ENCODE results near the gene COP1.
"Not testable (repeated sequence)": the region's sequence is repeated elsewhere in the genome, so short reads cannot be mapped to it uniquely, and the experiment has no call there.

The COP1 gene

DNA sequence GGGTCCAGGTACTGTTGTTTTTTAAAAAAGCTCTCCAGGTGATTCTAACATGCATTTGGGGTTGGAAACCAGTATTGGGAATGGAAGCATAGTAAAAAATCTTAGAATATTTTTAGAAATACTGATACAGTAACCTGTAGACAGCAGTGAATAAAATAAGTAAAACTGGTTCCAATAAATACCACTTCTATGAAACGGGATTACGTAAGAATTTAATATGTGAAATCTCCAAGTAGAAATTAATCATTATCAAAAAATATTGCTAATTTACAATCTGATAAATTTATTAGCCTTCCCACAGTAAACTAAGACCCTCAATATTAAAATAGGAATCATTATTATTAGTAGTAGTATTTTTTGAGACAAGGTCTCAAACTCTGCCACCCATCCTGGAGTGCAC lies 177.5 kb downstream of the COP1 start:
- H3K4me1 ChIP-seq (ENCODE audit: control insufficient read depth in 1 of 2, insufficient read depth in 2 of 2, low read length in 2 of 2): peaks cover 0 to 5% of the 10 kb centered on the region in 2 donors
- H3K4me3 ChIP-seq (ENCODE audit: low read depth in 1 of 2, low read length in 2 of 2): no peak overlapping the region
- no peaks in the 10 kb centered on the region for H3K27me3 ChIP-seq (ENCODE audit: control insufficient read depth in 1 of 2, insufficient read depth in 2 of 2, low read length in 2 of 2)
- H3K27ac ChIP-seq (ENCODE audit: low read depth, low read length): no peak overlapping the region
- H3K9me3 ChIP-seq (ENCODE audit: control insufficient read depth in 1 of 2, low read length in 2 of 2): no peaks in the 10 kb centered on the region
- peaks cover 0 to 11% of the 10 kb centered on the region in 2 donors for H3K36me3 ChIP-seq (ENCODE audit: control insufficient read depth in 1 of 2, insufficient read depth in 2 of 2, low read length in 2 of 2)
- H3K9ac ChIP-seq (ENCODE audit: low read depth in 1 of 2, low read length in 2 of 2): no peak overlapping the region

- Histone ChIP-seq H3K9ac (ENCODE audit: low read depth in 1 of 2, low read length in 2 of 2) (no peak overlapping the region), H3K9me3 (ENCODE audit: control insufficient read depth in 1 of 2, low read length in 2 of 2) (no peaks in the 10 kb centered on the region), H3K27me3 (ENCODE audit: control insufficient read depth in 1 of 2, insufficient read depth in 2 of 2, low read length in 2 of 2) (no peaks in the 10 kb centered on the region), H3K36me3 (ENCODE audit: control insufficient read depth in 1 of 2, insufficient read depth in 2 of 2, low read length in 2 of 2) (peaks cover 0 to 8% of the 10 kb centered on the region in 2 donors), H3K27ac (ENCODE audit: low read depth, low read length) (no peak overlapping the region), H3K4me3 (ENCODE audit: low read depth in 1 of 2, low read length in 2 of 2) (no peak overlapping the region), H3K4me1 (ENCODE audit: control insufficient read depth in 1 of 2, insufficient read depth in 2 of 2, low read length in 2 of 2) (peaks cover 0 to 3% of the 10 kb centered on the region in 2 donors)
Observed at GRCh38 chr1:176029155-176029554, 177.9 kb downstream of the COP1 start.

- H3K36me3 ChIP-seq (ENCODE audit: control insufficient read depth in 1 of 2, insufficient read depth in 2 of 2, low read length in 2 of 2): not testable (repeated sequence)
Observed at GRCh38 chr1:176027934-176028333, 179.2 kb downstream of the COP1 start.

DNA sequence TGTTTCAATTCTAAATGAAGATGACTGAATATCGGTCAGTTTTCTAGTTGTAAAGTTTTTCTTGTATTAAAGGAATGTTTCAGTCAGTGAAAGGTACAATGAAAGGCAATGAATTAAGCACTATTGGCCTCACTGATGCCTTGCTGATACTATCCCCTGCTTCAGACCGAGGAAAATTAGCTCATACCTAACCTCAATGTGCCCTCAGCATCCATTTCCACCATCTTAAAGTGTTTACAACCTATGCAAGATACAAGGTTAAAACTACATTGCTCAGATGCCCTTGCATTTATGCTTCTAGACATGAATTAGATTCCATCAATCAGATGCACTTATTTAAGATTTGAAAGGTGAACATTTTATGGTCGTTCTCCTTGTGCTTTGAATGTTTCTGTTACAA lies 184.5 kb downstream of the COP1 start:
- no peaks in the 10 kb centered on the region for H3K27me3 ChIP-seq (ENCODE audit: control insufficient read depth in 1 of 2, insufficient read depth in 2 of 2, low read length in 2 of 2)
- H3K9ac ChIP-seq (ENCODE audit: low read depth in 1 of 2, low read length in 2 of 2): no peak overlapping the region
- H3K36me3 ChIP-seq (ENCODE audit: control insufficient read depth in 1 of 2, insufficient read depth in 2 of 2, low read length in 2 of 2): peaks cover 5 to 25% of the 10 kb centered on the region in 2 donors
- H3K9me3 ChIP-seq (ENCODE audit: control insufficient read depth in 1 of 2, low read length in 2 of 2): no peaks in the 10 kb centered on the region
- no peak overlapping the region for H3K4me3 ChIP-seq (ENCODE audit: low read depth in 1 of 2, low read length in 2 of 2)
- H3K4me1 ChIP-seq (ENCODE audit: control insufficient read depth in 1 of 2, insufficient read depth in 2 of 2, low read length in 2 of 2): no peaks in the 10 kb centered on the region
- H3K27ac ChIP-seq (ENCODE audit: low read depth, low read length): no peak overlapping the region

More at GRCh38 chr1:176027934-176028333, 179.2 kb downstream of the COP1 start:
- H3K27ac ChIP-seq (ENCODE audit: low read depth, low read length); H3K9ac ChIP-seq (ENCODE audit: low read depth in 1 of 2, low read length in 2 of 2); H3K9me3 ChIP-seq (ENCODE audit: control insufficient read depth in 1 of 2, low read length in 2 of 2); H3K4me3 ChIP-seq (ENCODE audit: low read depth in 1 of 2, low read length in 2 of 2); H3K4me1 ChIP-seq (ENCODE audit: control insufficient read depth in 1 of 2, insufficient read depth in 2 of 2, low read length in 2 of 2); H3K27me3 ChIP-seq (ENCODE audit: control insufficient read depth in 1 of 2, insufficient read depth in 2 of 2, low read length in 2 of 2): not testable (repeated sequence)

DNA sequence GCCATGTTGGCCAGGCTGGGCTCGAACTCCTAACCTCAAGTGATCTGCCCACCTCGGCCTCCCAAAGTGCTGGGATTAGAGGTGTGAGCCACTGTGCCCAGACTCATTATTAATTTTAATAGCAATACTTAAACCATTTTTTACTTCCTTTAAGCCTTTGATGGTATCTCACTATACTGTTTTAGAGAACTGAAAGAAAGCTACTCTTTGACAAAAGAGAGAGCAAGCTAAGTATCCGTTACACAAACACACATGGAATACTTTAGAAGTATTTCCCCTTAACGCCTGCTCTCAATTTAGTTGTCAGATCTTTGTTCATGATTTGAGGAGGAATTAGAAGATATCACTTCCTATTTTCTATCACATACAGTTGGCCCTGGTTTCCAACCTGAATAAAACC lies 189.4 kb downstream of the COP1 start:
- Histone ChIP-seq H3K27me3 (ENCODE audit: control insufficient read depth in 1 of 2, insufficient read depth in 2 of 2, low read length in 2 of 2) (no peaks in the 10 kb centered on the region), H3K36me3 (ENCODE audit: control insufficient read depth in 1 of 2, insufficient read depth in 2 of 2, low read length in 2 of 2) (peaks cover 2 to 18% of the 10 kb centered on the region in 2 donors), H3K4me3 (ENCODE audit: low read depth in 1 of 2, low read length in 2 of 2) (no peak overlapping the region), H3K9me3 (ENCODE audit: control insufficient read depth in 1 of 2, low read length in 2 of 2) (no peaks in the 10 kb centered on the region), H3K4me1 (ENCODE audit: control insufficient read depth in 1 of 2, insufficient read depth in 2 of 2, low read length in 2 of 2) (no peaks in the 10 kb centered on the region), H3K9ac (ENCODE audit: low read depth in 1 of 2, low read length in 2 of 2) (no peak overlapping the region), H3K27ac (ENCODE audit: low read depth, low read length) (no peak overlapping the region)

DNA sequence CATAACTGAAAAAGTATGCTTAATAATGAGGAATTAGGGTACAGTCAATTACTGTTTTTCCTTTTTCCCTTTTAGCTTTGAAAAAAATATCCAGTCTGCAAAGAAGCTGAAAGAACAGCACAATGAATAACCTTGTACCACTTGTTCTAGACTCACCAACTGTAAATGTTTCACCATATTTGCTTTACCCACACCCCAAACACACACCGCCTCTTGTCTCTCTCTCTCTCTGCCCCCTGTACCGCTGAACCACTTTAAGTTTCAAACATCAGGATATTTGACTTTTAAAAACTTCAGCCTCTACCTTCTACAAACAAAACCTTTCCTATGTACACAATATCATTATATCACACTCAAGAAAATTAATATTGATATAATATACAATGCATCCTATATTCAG lies 197.1 kb downstream of the COP1 start:
- Histone ChIP-seq H3K36me3 (ENCODE audit: control insufficient read depth in 1 of 2, insufficient read depth in 2 of 2, low read length in 2 of 2) (peaks cover 6 to 15% of the 10 kb centered on the region in 2 donors), H3K27ac (ENCODE audit: low read depth, low read length) (no peak overlapping the region), H3K9ac (ENCODE audit: low read depth in 1 of 2, low read length in 2 of 2) (no peak overlapping the region), H3K27me3 (ENCODE audit: control insufficient read depth in 1 of 2, insufficient read depth in 2 of 2, low read length in 2 of 2) (no peaks in the 10 kb centered on the region), H3K4me1 (ENCODE audit: control insufficient read depth in 1 of 2, insufficient read depth in 2 of 2, low read length in 2 of 2) (no peaks in the 10 kb centered on the region), H3K4me3 (ENCODE audit: low read depth in 1 of 2, low read length in 2 of 2) (no peak overlapping the region), H3K9me3 (ENCODE audit: control insufficient read depth in 1 of 2, low read length in 2 of 2) (no peaks in the 10 kb centered on the region)

DNA sequence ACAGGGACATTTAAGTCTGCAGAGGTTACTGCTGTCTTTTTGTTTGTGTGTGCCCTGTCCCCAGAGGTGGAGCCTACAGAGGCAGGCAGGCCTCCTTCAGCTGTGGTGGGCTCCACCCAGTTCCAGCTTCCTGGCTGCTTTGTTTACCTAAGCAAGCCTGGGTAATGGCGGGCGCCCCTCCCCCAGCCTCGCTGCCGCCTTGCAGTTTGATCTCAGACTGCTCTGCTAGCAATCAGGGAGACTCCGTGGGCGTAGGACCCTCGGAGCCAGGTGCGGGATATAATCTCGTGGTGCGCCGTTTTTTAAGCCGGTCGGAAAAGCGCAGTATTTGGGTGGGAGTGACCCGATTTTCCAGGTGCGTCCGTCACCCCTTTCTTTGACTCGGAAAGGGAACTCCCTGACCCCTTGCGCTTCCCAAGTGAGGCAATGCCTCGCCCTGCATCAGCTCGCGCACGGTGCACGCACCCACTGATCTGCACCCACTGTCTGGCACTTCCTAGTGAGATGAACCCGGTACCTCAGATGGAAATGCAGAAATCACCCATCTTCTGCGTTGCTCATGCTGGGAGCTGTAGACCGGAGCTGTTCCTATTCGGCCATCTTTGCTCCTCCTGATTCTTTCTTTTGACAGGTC lies 199.2 kb downstream of the COP1 start:
- H3K27ac ChIP-seq (ENCODE audit: low read depth, low read length); H3K4me1 ChIP-seq (ENCODE audit: control insufficient read depth in 1 of 2, insufficient read depth in 2 of 2, low read length in 2 of 2); H3K9me3 ChIP-seq (ENCODE audit: control insufficient read depth in 1 of 2, low read length in 2 of 2); H3K4me3 ChIP-seq (ENCODE audit: low read depth in 1 of 2, low read length in 2 of 2); H3K9ac ChIP-seq (ENCODE audit: low read depth in 1 of 2, low read length in 2 of 2); H3K27me3 ChIP-seq (ENCODE audit: control insufficient read depth in 1 of 2, insufficient read depth in 2 of 2, low read length in 2 of 2): not testable (repeated sequence)
- peaks cover 6 to 13% of the 10 kb centered on the region in 2 donors for H3K36me3 ChIP-seq (ENCODE audit: control insufficient read depth in 1 of 2, insufficient read depth in 2 of 2, low read length in 2 of 2)

- not testable (repeated sequence) for H3K36me3 ChIP-seq (ENCODE audit: control insufficient read depth in 1 of 2, insufficient read depth in 2 of 2, low read length in 2 of 2); H3K27ac ChIP-seq (ENCODE audit: low read depth, low read length); H3K4me3 ChIP-seq (ENCODE audit: low read depth in 1 of 2, low read length in 2 of 2); H3K27me3 ChIP-seq (ENCODE audit: control insufficient read depth in 1 of 2, insufficient read depth in 2 of 2, low read length in 2 of 2); H3K4me1 ChIP-seq (ENCODE audit: control insufficient read depth in 1 of 2, insufficient read depth in 2 of 2, low read length in 2 of 2); H3K9ac ChIP-seq (ENCODE audit: low read depth in 1 of 2, low read length in 2 of 2); H3K9me3 ChIP-seq (ENCODE audit: control insufficient read depth in 1 of 2, low read length in 2 of 2)
Observed at GRCh38 chr1:175994660-175995059, 212.4 kb downstream of the COP1 start.

DNA sequence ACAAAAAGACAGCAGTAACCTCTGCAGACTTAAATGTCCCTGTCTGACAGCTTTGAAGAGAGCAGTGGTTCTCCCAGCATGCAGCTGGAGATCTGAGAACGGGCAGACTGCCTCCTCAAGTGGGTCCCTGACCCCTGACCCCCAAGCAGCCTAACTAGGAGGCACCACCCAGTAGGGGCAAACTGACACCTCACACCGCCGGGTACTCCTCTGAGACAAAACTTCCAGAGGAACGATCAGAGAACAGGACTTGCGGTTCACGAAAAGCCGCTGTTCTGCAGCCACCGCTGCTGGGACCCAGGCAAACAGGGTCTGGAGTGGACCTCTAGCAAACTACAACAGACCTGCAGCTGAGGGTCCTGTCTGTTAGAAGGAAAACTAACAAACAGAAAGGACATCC lies 214.3 kb downstream of the COP1 start:
- not testable (repeated sequence) for H3K27me3 ChIP-seq (ENCODE audit: control insufficient read depth in 1 of 2, insufficient read depth in 2 of 2, low read length in 2 of 2); H3K9me3 ChIP-seq (ENCODE audit: control insufficient read depth in 1 of 2, low read length in 2 of 2); H3K9ac ChIP-seq (ENCODE audit: low read depth in 1 of 2, low read length in 2 of 2); H3K4me3 ChIP-seq (ENCODE audit: low read depth in 1 of 2, low read length in 2 of 2); H3K36me3 ChIP-seq (ENCODE audit: control insufficient read depth in 1 of 2, insufficient read depth in 2 of 2, low read length in 2 of 2); H3K4me1 ChIP-seq (ENCODE audit: control insufficient read depth in 1 of 2, insufficient read depth in 2 of 2, low read length in 2 of 2); H3K27ac ChIP-seq (ENCODE audit: low read depth, low read length)

GRCh38 chr1:175992202-175992601 lies 214.9 kb downstream of the COP1 start:
- H3K9ac ChIP-seq (ENCODE audit: low read depth in 1 of 2, low read length in 2 of 2); H3K9me3 ChIP-seq (ENCODE audit: control insufficient read depth in 1 of 2, low read length in 2 of 2): not testable (repeated sequence)

DNA sequence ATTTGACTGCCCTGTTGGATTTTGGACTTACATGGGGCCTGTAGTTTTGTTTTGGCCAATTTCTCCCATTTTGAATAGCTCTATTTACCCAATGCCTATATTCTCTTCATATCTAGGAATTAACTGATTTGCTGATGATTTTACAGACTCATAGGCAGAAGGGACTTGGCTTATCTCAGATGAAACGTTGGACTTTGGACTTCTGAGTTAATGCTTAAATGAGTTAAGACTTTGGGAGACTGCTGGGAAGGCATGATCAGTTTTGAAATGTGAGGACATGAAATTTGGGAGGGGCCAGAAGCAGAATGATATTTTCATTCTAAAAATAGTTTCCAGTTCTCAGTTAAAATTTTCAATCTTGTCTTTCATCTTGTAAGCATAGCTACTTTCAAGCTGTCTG lies 222.3 kb downstream of the COP1 start:
- no peaks in the 10 kb centered on the region for H3K27me3 ChIP-seq (ENCODE audit: control insufficient read depth in 1 of 2, insufficient read depth in 2 of 2, low read length in 2 of 2)
- no peak overlapping the region for H3K9ac ChIP-seq (ENCODE audit: low read depth in 1 of 2, low read length in 2 of 2)
- H3K27ac ChIP-seq (ENCODE audit: low read depth, low read length): no peak overlapping the region
- H3K36me3 ChIP-seq (ENCODE audit: control insufficient read depth in 1 of 2, insufficient read depth in 2 of 2, low read length in 2 of 2): peaks cover 13 to 42% of the 10 kb centered on the region in 2 donors
- peaks cover 0 to 6% of the 10 kb centered on the region in 2 donors for H3K4me1 ChIP-seq (ENCODE audit: control insufficient read depth in 1 of 2, insufficient read depth in 2 of 2, low read length in 2 of 2)
- H3K4me3 ChIP-seq (ENCODE audit: low read depth in 1 of 2, low read length in 2 of 2): no peak overlapping the region
- H3K9me3 ChIP-seq (ENCODE audit: control insufficient read depth in 1 of 2, low read length in 2 of 2): peaks cover 6 to 21% of the 10 kb centered on the region in 2 donors

More at GRCh38 chr1:175992202-175992601, 214.9 kb downstream of the COP1 start:
- peaks cover 4 to 14% of the 10 kb centered on the region in 2 donors for H3K36me3 ChIP-seq (ENCODE audit: control insufficient read depth in 1 of 2, insufficient read depth in 2 of 2, low read length in 2 of 2)
- not testable (repeated sequence) for H3K4me1 ChIP-seq (ENCODE audit: control insufficient read depth in 1 of 2, insufficient read depth in 2 of 2, low read length in 2 of 2); H3K27ac ChIP-seq (ENCODE audit: low read depth, low read length); H3K4me3 ChIP-seq (ENCODE audit: low read depth in 1 of 2, low read length in 2 of 2); H3K27me3 ChIP-seq (ENCODE audit: control insufficient read depth in 1 of 2, insufficient read depth in 2 of 2, low read length in 2 of 2)

Measured in duodenal mucosa (tissue), 2 donors.